HepG2 (cell line): ENCODE measurements around the gene ZBTB48. TPM values are rescaled to one million over a fixed set of nuclear protein-coding genes. Genes with fewer than 3 reads are reported as not detected.

Experiments
- CBX1 ChIP-seq: IDR thresholded peaks from one replicate; pipeline ENCODE4 v1.6.1; 2016; ENCODE audit warnings: antibody characterized with exemption, low read depth
- CBX5 ChIP-seq: sonication (generic); formaldehyde crosslinking; IDR thresholded peaks from 2 replicates; pipeline ENCODE4 v1.4.0; 2020; ENCODE audit warnings: missing genetic modification reagents, borderline replicate concordance
- ELF3 ChIP-seq: IDR thresholded peaks from 2 replicates; pipeline ENCODE4 v1.6.1; 2016; ENCODE audit warnings: missing genetic modification reagents, missing compliant biosample characterization
- FLYWCH1 ChIP-seq: sonication (generic); formaldehyde crosslinking; IDR thresholded peaks from 2 replicates; pipeline ENCODE4 v1.8.1; 2023; ENCODE audit warnings: mild to moderate bottlenecking, missing genetic modification reagents
- HDAC2 ChIP-seq: sonication (generic); formaldehyde crosslinking; IDR thresholded peaks from 2 replicates; pipeline ENCODE4 v1.4.0; 2020; ENCODE audit warnings: missing genetic modification reagents
- HNRNPH1 ChIP-seq: fragments of 200-400 bp; formaldehyde crosslinking; optimal IDR thresholded peaks from 2 replicates; pipeline ENCODE3; 2017; ENCODE audit warnings: mild to moderate bottlenecking, low read depth, low read length
- MED13 ChIP-seq: sonication (generic); formaldehyde crosslinking; IDR thresholded peaks from 2 replicates; pipeline ENCODE4 v1.5.0; 2020; ENCODE audit warnings: missing genetic modification reagents
- MTF2 ChIP-seq: sonication (generic); formaldehyde crosslinking; IDR thresholded peaks from 2 replicates; pipeline ENCODE4 v1.5.0; 2020; ENCODE audit warnings: missing genetic modification reagents, borderline replicate concordance
- NCOA1 ChIP-seq: sonication (generic); formaldehyde crosslinking; IDR thresholded peaks from 2 replicates; pipeline ENCODE4 v1.9.0; 2021; ENCODE audit warnings: missing genetic modification reagents
- RXRA ChIP-seq: sonication (generic); formaldehyde crosslinking; IDR thresholded peaks from 2 replicates; pipeline ENCODE4 v1.5.1; 2020; ENCODE audit warnings: missing genetic modification reagents
- ZFP41 ChIP-seq: sonication (generic); formaldehyde crosslinking; IDR thresholded peaks from 2 replicates; pipeline ENCODE4 v1.4.0; 2020; ENCODE audit warnings: mild to moderate bottlenecking, missing genetic modification reagents, borderline replicate concordance
- ZFP62 ChIP-seq: sonication (generic); formaldehyde crosslinking; IDR thresholded peaks from 2 replicates; pipeline ENCODE4 v1.4.0; 2020; ENCODE audit warnings: missing genetic modification reagents
- ZNF205 ChIP-seq: IDR thresholded peaks from 2 replicates; pipeline ENCODE4 v1.6.1; 2018; ENCODE audit warnings: missing biosample characterization, missing genetic modification reagents
- ZNF234 ChIP-seq: sonication (generic); formaldehyde crosslinking; conservative IDR thresholded peaks from 2 replicates; pipeline ENCODE4 v1.5.1; 2020; ENCODE audit warnings: mild to moderate bottlenecking, missing genetic modification reagents
- ZNF326 ChIP-seq: sonication (generic); formaldehyde crosslinking; IDR thresholded peaks from 2 replicates; pipeline ENCODE4 v1.4.0; 2020; ENCODE audit warnings: missing genetic modification reagents, borderline replicate concordance
- ZNF720 ChIP-seq: sonication (generic); formaldehyde crosslinking; IDR thresholded peaks from 2 replicates; pipeline ENCODE4 v1.4.0; 2020; ENCODE audit warnings: missing genetic modification reagents
- ZNF782 ChIP-seq: sonication (generic); formaldehyde crosslinking; IDR thresholded peaks from 2 replicates; pipeline ENCODE4 v1.4.0; 2020; ENCODE audit warnings: missing genetic modification reagents, mild to moderate bottlenecking, borderline replicate concordance
- polyA plus RNA-seq, 8 experiments: library from polyadenylated mRNA; depleted of rRNA in 3 of 8; stranded (reverse) in 7 of 8; unstranded in 1 of 8; fragments of >200 nt; fragmentation: Illumina TruSeq in 4 of 8; extraction: Trizol in 4 of 8; gene quantifications; 2 replicates each; pipeline versions ENCODE4 v1.2.1 to v1.2.3, GENCODE V29; 2011 to 2016; ENCODE audit warnings: low read depth in 4 of 8, missing spikeins in 1 of 8, mixed read lengths in 1 of 8; ENCODE audit not compliant: insufficient read depth in 1 of 8
- total RNA-seq, 5 experiments: library from RNA; depleted of rRNA; stranded (reverse); fragments of >200 nt; fragmentation: Illumina TruSeq; extraction: Trizol; gene quantifications; 2 replicates each; pipeline ENCODE4 v1.2.3, GENCODE V29; 2016; ENCODE audit warnings: low read depth in 1 of 5
- TF ChIP-seq, protein P1 (sequence below): sonication (generic); formaldehyde crosslinking; IDR thresholded peaks from 2 replicates; pipeline ENCODE4 v1.9.0; 2021; ENCODE audit warnings: mild to moderate bottlenecking, missing genetic modification reagents
- TF ChIP-seq, protein P2 (sequence below): sonication (generic); IDR thresholded peaks from 2 replicates; pipeline ENCODE4 v1.6.1; 2016; ENCODE audit warnings: low read depth, borderline replicate concordance
- TF ChIP-seq, protein P3 (sequence below): sonication (generic); formaldehyde crosslinking; IDR thresholded peaks from 2 replicates; pipeline ENCODE4 v1.4.0; 2020; ENCODE audit warnings: mild to moderate bottlenecking, missing genetic modification reagents
- TF ChIP-seq, protein P4 (sequence below): sonication (generic); formaldehyde crosslinking; IDR thresholded peaks from 2 replicates; pipeline ENCODE4 v1.5.0; 2020; ENCODE audit warnings: missing genetic modification reagents, mild to moderate bottlenecking, borderline replicate concordance

ZBTB48 gene
- total and polyA plus RNA-seq, 2 of the 13 experiments (the other 11 are each of a cell fraction or from before 2014, with no cell fraction given) = 13.0 to 17.1 TPM

DNA sequence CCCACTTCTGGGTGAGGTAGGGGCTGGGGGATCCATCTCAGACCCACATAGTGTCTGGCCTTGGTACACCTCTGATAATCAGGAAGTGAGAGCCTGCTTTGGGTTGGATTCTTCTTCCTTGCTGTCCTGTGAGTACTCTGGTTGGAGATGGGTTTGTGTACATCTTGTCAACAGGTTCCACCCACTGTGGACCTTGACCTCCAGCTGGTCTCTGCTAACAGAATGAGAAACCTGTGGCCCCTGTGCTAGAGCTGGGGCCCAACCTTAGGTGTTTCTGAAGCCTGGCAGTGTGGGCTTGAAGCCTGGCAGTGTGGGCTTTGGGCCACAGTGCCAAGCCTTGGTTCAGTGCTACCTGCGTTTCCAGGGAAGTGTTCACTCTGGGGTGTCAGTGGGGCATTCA lies 2.6 kb downstream of the ZBTB48 start (continued):
- TF ChIP-seq, protein P1, sequence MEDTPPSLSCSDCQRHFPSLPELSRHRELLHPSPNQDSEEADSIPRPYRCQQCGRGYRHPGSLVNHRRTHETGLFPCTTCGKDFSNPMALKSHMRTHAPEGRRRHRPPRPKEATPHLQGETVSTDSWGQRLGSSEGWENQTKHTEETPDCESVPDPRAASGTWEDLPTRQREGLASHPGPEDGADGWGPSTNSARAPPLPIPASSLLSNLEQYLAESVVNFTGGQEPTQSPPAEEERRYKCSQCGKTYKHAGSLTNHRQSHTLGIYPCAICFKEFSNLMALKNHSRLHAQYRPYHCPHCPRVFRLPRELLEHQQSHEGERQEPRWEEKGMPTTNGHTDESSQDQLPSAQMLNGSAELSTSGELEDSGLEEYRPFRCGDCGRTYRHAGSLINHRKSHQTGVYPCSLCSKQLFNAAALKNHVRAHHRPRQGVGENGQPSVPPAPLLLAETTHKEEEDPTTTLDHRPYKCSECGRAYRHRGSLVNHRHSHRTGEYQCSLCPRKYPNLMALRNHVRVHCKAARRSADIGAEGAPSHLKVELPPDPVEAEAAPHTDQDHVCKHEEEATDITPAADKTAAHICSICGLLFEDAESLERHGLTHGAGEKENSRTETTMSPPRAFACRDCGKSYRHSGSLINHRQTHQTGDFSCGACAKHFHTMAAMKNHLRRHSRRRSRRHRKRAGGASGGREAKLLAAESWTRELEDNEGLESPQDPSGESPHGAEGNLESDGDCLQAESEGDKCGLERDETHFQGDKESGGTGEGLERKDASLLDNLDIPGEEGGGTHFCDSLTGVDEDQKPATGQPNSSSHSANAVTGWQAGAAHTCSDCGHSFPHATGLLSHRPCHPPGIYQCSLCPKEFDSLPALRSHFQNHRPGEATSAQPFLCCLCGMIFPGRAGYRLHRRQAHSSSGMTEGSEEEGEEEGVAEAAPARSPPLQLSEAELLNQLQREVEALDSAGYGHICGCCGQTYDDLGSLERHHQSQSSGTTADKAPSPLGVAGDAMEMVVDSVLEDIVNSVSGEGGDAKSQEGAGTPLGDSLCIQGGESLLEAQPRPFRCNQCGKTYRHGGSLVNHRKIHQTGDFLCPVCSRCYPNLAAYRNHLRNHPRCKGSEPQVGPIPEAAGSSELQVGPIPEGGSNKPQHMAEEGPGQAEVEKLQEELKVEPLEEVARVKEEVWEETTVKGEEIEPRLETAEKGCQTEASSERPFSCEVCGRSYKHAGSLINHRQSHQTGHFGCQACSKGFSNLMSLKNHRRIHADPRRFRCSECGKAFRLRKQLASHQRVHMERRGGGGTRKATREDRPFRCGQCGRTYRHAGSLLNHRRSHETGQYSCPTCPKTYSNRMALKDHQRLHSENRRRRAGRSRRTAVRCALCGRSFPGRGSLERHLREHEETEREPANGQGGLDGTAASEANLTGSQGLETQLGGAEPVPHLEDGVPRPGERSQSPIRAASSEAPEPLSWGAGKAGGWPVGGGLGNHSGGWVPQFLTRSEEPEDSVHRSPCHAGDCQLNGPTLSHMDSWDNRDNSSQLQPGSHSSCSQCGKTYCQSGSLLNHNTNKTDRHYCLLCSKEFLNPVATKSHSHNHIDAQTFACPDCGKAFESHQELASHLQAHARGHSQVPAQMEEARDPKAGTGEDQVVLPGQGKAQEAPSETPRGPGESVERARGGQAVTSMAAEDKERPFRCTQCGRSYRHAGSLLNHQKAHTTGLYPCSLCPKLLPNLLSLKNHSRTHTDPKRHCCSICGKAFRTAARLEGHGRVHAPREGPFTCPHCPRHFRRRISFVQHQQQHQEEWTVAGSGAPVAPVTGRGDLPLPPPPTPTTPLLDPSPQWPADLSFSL (CRISPR knock-in tag) = no peak
- TF ChIP-seq ZNF782 (CRISPR knock-in tag) = no peak
- TF ChIP-seq ELF3 (CRISPR knock-in tag) = peak; percentile 91
- TF ChIP-seq, protein P2, sequence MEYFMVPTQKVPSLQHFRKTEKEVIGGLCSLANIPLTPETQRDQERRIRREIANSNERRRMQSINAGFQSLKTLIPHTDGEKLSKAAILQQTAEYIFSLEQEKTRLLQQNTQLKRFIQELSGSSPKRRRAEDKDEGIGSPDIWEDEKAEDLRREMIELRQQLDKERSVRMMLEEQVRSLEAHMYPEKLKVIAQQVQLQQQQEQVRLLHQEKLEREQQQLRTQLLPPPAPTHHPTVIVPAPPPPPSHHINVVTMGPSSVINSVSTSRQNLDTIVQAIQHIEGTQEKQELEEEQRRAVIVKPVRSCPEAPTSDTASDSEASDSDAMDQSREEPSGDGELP = peak; percentile 100
- TF ChIP-seq ZNF720 = no peak
- peak; percentile 75; the same call in 1 of the 2 replicates for TF ChIP-seq RXRA
- no peak for TF ChIP-seq CBX1
- TF ChIP-seq, protein P3, sequence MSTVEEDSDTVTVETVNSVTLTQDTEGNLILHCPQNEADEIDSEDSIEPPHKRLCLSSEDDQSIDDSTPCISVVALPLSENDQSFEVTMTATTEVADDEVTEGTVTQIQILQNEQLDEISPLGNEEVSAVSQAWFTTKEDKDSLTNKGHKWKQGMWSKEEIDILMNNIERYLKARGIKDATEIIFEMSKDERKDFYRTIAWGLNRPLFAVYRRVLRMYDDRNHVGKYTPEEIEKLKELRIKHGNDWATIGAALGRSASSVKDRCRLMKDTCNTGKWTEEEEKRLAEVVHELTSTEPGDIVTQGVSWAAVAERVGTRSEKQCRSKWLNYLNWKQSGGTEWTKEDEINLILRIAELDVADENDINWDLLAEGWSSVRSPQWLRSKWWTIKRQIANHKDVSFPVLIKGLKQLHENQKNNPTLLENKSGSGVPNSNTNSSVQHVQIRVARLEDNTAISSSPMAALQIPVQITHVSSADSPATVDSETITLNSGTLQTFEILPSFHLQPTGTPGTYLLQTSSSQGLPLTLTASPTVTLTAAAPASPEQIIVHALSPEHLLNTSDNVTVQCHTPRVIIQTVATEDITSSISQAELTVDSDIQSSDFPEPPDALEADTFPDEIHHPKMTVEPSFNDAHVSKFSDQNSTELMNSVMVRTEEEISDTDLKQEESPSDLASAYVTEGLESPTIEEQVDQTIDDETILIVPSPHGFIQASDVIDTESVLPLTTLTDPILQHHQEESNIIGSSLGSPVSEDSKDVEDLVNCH = no peak
- TF ChIP-seq ZFP41 (CRISPR knock-in tag) = no peak
- TF ChIP-seq ZNF326 (CRISPR knock-in tag) = no peak
- TF ChIP-seq MED13 = no peak
- TF ChIP-seq, protein P4, sequence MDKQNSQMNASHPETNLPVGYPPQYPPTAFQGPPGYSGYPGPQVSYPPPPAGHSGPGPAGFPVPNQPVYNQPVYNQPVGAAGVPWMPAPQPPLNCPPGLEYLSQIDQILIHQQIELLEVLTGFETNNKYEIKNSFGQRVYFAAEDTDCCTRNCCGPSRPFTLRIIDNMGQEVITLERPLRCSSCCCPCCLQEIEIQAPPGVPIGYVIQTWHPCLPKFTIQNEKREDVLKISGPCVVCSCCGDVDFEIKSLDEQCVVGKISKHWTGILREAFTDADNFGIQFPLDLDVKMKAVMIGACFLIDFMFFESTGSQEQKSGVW (CRISPR knock-in tag) = no peak
- no peak for TF ChIP-seq CBX5
- peak; percentile 96 for TF ChIP-seq HDAC2 (CRISPR knock-in tag)
- no peak for TF ChIP-seq HNRNPH1
- TF ChIP-seq ZNF205 (CRISPR knock-in tag) = peak; percentile 55
- no peak for TF ChIP-seq ZFP62
- no peak for TF ChIP-seq NCOA1 (CRISPR knock-in tag)
- TF ChIP-seq ZNF234 (CRISPR knock-in tag) = no peak
- TF ChIP-seq FLYWCH1 (CRISPR knock-in tag) = no peak
- TF ChIP-seq MTF2 (CRISPR knock-in tag) = no peak
